Lung microvascular endothelial cell (primary cell): Measurements from ENCODE around the gene EGFR. TPM values are rescaled to one million over a fixed set of nuclear protein-coding genes. Genes with fewer than 3 reads are reported as not detected.
"Not testable (repeated sequence)": the region's sequence is repeated elsewhere in the genome, so short reads cannot be mapped to it uniquely, and the experiment has no call there.

Experiments
- DNase-seq, 2 donors: peaks; one replicate each; pipeline versions ENCODE4 v3.0.0 to v3.0.0-alpha.2; 2010; ENCODE audit warnings: low read depth in 2 of 2
- total RNA-seq: library from RNA; depleted of rRNA; stranded (reverse); fragments of >200 nt; gene quantifications from 2 replicates; pipeline ENCODE4 v1.2.1, GENCODE V29; 2014

EGFR gene
- total RNA-seq, 1 donor from 2014 or later, result 0.20 TPM

DNA sequence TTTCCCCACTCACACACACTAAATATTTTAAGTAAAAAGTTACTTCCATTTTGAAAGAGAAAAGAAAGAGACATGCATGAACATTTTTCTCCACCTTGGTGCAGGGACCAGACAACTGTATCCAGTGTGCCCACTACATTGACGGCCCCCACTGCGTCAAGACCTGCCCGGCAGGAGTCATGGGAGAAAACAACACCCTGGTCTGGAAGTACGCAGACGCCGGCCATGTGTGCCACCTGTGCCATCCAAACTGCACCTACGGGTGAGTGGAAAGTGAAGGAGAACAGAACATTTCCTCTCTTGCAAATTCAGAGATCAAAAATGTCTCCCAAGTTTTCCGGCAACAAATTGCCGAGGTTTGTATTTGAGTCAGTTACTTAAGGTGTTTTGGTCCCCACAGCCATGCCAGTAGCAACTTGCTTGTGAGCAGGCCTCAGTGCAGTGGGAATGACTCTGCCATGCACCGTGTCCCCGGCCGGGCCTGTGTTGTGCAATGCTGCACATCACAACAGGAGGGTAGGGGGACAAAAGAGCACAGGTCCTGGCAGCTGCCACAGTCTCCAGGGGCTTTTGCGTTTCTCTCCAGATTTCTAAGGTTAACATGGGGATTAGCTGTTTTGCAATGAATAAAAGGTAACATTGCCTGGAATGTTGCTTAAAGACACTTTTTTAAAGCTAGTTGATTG lies 146.5 kb downstream of the EGFR start:
- DNase-seq, result no peak

DNA sequence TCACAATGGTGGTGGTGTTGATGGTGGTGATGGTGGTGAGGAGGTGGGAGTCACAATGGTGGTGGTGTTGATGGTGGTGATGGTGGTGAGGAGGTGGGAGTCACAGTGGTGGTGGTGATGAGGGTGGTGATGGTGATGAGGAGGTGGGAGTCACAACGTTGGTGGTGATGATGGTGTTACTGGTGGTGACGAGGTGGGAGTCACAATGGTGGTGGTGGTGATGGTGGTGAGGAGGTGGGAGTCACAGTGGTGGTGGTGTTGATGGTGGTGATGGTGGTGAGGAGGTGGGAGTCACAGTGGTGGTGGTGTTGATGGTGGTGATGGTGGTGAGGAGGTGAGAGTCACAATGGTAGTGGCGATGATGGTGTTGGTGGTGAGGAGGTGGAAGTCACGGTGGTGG lies 148.5 kb downstream of the EGFR start:
- DNase-seq, result not testable (repeated sequence)

- no peak for DNase-seq
Measured at GRCh38 chr7:55170335-55171069, 151.7 kb downstream of the EGFR start.

DNA sequence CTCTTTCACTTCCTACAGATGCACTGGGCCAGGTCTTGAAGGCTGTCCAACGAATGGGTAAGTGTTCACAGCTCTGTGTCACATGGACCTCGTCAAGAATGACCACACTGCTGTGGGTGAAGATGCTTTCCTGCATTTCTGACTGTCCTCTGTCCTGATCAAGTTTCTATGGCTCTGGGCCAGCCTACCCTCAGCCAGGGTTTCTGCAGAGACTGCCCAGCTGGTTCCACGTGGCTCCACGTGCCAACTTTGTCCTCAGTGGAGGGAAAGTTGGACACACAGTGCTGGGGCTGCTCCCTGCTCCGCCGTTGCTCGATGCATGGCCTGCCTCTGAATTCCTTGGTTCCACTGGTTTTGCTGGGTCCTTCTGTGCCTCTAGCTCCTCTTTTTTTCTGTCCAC lies 152.3 kb downstream of the EGFR start:
- DNase-seq, result no peak

GRCh38 chr7:55172161-55172560 lies 153.3 kb downstream of the EGFR start:
- DNase-seq, result no peak

- DNase-seq, result no peak
Measured at GRCh38 chr7:55172881-55173609, 154.2 kb downstream of the EGFR start.

DNA sequence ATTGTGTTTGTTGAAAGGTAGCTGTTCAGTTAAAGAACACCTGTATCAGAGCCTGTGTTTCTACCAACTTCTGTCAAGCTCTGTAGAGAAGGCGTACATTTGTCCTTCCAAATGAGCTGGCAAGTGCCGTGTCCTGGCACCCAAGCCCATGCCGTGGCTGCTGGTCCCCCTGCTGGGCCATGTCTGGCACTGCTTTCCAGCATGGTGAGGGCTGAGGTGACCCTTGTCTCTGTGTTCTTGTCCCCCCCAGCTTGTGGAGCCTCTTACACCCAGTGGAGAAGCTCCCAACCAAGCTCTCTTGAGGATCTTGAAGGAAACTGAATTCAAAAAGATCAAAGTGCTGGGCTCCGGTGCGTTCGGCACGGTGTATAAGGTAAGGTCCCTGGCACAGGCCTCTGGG lies 154.9 kb downstream of the EGFR start:
- DNase-seq, result no peak

GRCh38 chr7:55174456-55174855 lies 155.6 kb downstream of the EGFR start:
- DNase-seq, result no peak

- no peak for DNase-seq
Measured at GRCh38 chr7:55174856-55175255, 156.0 kb downstream of the EGFR start.

- no peak for DNase-seq
Measured at GRCh38 chr7:55177068-55177530, 158.3 kb downstream of the EGFR start.

- no peak for DNase-seq
Measured at GRCh38 chr7:55177589-55178261, 158.9 kb downstream of the EGFR start.

GRCh38 chr7:55178292-55178862 lies 159.6 kb downstream of the EGFR start:
- DNase-seq, result no peak

GRCh38 chr7:55178863-55179773 lies 160.3 kb downstream of the EGFR start:
- no peak for DNase-seq

DNA sequence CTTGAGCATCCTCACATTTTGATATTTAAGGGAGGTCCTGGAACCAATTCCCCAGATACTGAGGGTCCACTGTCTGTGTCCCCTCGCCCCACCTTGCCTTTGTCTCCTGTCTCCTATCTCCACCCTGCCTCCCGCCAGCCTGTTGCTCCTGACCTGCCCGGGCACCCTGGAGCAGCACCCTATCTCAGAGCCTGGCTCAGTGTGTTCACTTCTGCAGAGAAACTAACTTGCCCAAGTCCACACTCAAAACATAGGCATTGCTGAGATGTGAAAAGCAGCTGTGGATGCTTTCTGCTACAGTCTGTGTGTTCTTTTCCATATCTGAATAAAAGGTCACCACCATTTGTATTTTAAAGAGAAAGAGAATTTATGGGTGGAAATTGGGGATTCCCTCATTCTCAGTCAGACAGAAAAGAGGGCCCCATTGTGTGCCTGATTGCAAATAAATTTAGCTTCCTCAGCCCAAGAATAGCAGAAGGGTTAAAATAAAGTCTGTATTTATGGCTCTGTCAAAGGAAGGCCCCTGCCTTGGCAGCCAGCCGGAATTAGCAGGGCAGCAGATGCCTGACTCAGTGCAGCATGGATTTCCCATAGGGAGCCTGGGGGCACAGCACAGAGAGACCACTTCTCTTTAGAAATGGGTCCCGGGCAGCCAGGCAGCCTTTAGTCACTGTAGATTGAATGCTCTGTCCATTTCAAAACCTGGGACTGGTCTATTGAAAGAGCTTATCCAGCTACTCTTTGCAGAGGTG lies 161.3 kb downstream of the EGFR start:
- DNase-seq, result no peak

- no peak for DNase-seq
Measured at GRCh38 chr7:55180963-55181542, 162.2 kb downstream of the EGFR start.

DNA sequence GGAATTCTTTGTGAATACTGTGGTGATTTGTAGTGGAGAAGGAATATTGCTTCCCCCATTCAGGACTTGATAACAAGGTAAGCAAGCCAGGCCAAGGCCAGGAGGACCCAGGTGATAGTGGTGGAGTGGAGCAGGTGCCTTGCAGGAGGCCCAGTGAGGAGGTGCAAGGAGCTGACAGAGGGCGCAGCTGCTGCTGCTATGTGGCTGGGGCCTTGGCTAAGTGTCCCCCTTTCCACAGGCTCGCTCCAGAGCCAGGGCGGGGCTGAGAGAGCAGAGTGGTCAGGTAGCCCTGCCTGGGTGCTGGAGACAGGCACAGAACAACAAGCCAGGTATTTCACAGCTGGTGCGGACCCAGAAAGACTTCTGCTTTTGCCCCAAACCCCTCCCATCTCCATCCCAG lies 162.9 kb downstream of the EGFR start:
- DNase-seq, result no peak

DNA sequence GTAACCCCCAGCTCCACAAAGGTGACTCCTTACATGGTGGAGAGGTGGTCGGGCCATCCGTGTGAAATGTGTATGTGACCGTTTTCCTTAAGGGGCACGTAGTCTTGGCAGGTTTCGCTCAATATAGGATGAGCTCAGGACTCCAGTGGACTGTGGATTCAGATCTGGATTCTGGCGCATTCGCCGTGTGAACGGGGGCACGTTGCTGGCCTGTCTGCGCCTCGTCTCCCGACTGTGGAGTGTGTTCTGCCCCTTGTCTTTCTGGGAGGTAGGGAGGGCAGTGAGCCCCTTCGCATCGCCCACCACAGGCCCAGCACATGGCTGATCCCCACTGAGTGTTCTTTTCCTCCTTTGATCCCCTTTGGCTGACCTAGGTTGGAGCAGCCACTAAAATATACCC lies 165.1 kb downstream of the EGFR start:
- no peak for DNase-seq

DNA sequence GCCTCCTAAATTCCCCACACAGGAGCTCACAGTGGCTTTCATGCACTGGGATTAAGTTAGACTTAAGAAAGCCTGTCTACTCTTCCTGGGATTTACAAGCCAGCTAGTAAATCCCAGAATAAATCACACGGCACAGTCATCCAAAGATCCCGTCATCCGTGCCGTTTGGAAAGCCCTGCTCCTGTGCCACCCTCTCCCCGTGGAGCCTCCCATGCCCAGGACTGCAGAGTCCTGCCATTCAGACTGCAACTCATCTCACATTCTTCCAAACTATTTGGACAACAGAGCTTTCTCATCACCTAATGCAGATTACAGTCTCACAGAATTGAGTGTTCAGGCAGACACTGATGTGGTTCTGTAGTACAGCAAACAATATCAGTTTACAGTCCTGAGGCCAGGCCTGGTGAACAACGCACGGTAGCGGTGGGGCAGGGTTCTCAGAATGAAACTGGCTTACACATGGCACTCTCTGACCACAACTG lies 166.5 kb downstream of the EGFR start:
- DNase-seq, result no peak

- peak in 1 of 2 donors; percentile 88 for DNase-seq
Measured at GRCh38 chr7:55185941-55186609, 167.3 kb downstream of the EGFR start.
